Trophoblast cell (in vitro differentiated cells and primary cell): ENCODE measurements around the gene SMAD2. TPM values are rescaled to one million over a fixed set of nuclear protein-coding genes. Genes with fewer than 3 reads are reported as not detected.

Experiments
- DNase-seq, 2 donors: peaks; one replicate each; pipeline ENCODE4 v3.0.0-alpha.2; 2016
- H2AFZ ChIP-seq: 2 replicates; pipeline ENCODE4 v1.6.1; 2013; ENCODE audit warnings: low read length, moderate library complexity, mild to moderate bottlenecking; ENCODE audit not compliant: insufficient read depth, poor library complexity
- H2AK5ac ChIP-seq: 2 replicates; pipeline ENCODE4 v1.6.1; 2013; ENCODE audit warnings: mild to moderate bottlenecking, low read length
- H2BK120ac ChIP-seq: 2 replicates; pipeline ENCODE4 v1.6.1; 2013; ENCODE audit warnings: low read length, mild to moderate bottlenecking, moderate library complexity; ENCODE audit not compliant: insufficient read depth, poor library complexity
- H2BK12ac ChIP-seq: 2 replicates; pipeline ENCODE4 v1.6.1; 2013; ENCODE audit warnings: mild to moderate bottlenecking, low read length, moderate library complexity
- H2BK5ac ChIP-seq: 2 replicates; pipeline ENCODE4 v1.6.1; 2013; ENCODE audit warnings: low read length, low read depth, moderate library complexity, mild to moderate bottlenecking; ENCODE audit not compliant: poor library complexity
- H3K14ac ChIP-seq: 2 replicates; pipeline ENCODE4 v1.6.1; 2013; ENCODE audit warnings: mild to moderate bottlenecking, low read length
- H3K18ac ChIP-seq: 2 replicates; pipeline ENCODE4 v1.6.1; 2013; ENCODE audit warnings: mild to moderate bottlenecking, low read length
- H3K23ac ChIP-seq: 2 replicates; pipeline ENCODE4 v1.6.1; 2013; ENCODE audit warnings: low read length
- H3K27ac ChIP-seq: 2 replicates; pipeline ENCODE4 v1.5.1; 2013; ENCODE audit warnings: low read depth, mild to moderate bottlenecking, inconsistent platforms, low read length, moderate library complexity
- H3K27me3 ChIP-seq: 2 replicates; pipeline ENCODE4 v1.6.1; 2013; ENCODE audit warnings: inconsistent platforms, mild to moderate bottlenecking, low read length, moderate library complexity; ENCODE audit not compliant: insufficient read depth
- H3K36me3 ChIP-seq, 2 experiments: 1 replicate in 1 of 2; 2 replicates in 1 of 2; pipeline ENCODE4 v1.6.1; 2013; ENCODE audit warnings: low read length in 2 of 2, mild to moderate bottlenecking in 2 of 2, moderate library complexity in 1 of 2; ENCODE audit not compliant: insufficient read depth in 2 of 2, control insufficient read depth in 1 of 2
- H3K4ac ChIP-seq: 2 replicates; pipeline ENCODE4 v1.6.1; 2013; ENCODE audit warnings: low read depth, mild to moderate bottlenecking, low read length, moderate library complexity
- H3K4me1 ChIP-seq, 2 experiments: 1 replicate in 1 of 2; 2 replicates in 1 of 2; pipeline ENCODE4 v1.6.1; 2013; ENCODE audit warnings: low read length in 2 of 2, mild to moderate bottlenecking in 2 of 2, moderate library complexity in 1 of 2; ENCODE audit not compliant: insufficient read depth in 2 of 2, control insufficient read depth in 1 of 2
- H3K4me2 ChIP-seq: 2 replicates; pipeline ENCODE4 v1.6.1; 2013; ENCODE audit warnings: inconsistent platforms, mild to moderate bottlenecking, low read length, moderate library complexity
- H3K4me3 ChIP-seq: 2 replicates; pipeline ENCODE4 v1.5.1; 2013; ENCODE audit warnings: mild to moderate bottlenecking, low read depth, low read length, inconsistent platforms
- H3K79me1 ChIP-seq: one replicate; pipeline ENCODE4 v1.6.1; 2013; ENCODE audit warnings: low read length
- H3K79me2 ChIP-seq: 2 replicates; pipeline ENCODE4 v1.6.1; 2013; ENCODE audit warnings: low read length, mild to moderate bottlenecking; ENCODE audit not compliant: control insufficient read depth, insufficient read depth, poor library complexity
- H3K9ac ChIP-seq: 2 replicates; pipeline ENCODE4 v1.6.1; 2013; ENCODE audit warnings: mild to moderate bottlenecking, low read length
- H3K9me3 ChIP-seq: 2 replicates; pipeline ENCODE4 v1.6.1; 2013; ENCODE audit warnings: low read depth, mild to moderate bottlenecking, control low read depth, inconsistent platforms, low read length; ENCODE audit not compliant: insufficient read depth
- H4K12ac ChIP-seq: 2 replicates; pipeline ENCODE4 v1.6.1; 2013; ENCODE audit warnings: low read depth, mild to moderate bottlenecking, low read length, moderate library complexity
- H4K8ac ChIP-seq: 2 replicates; pipeline ENCODE4 v1.6.1; 2013; ENCODE audit warnings: low read depth, mild to moderate bottlenecking, low read length, moderate library complexity
- H4K91ac ChIP-seq: one replicate; pipeline ENCODE4 v1.6.1; 2013; ENCODE audit warnings: low read depth, mild to moderate bottlenecking, low read length, moderate library complexity
- whole genome bisulfite sequencing: extraction: QIAGEN DNeasy Blood & Tissue Kit; methylation state at CpG from one replicate; pipeline ENCODE4 v1.1.7; 2013; ENCODE audit warnings: missing lambda C conversion rate; ENCODE audit not compliant: insufficient read length, insufficient coverage; ENCODE audit errors: extremely low coverage; 5-methylcytosine and 5-hydroxymethylcytosine counted together
- polyA plus RNA-seq: library from polyadenylated mRNA; stranded (reverse); fragments of 200-250 nt; gene quantifications from 2 replicates; pipeline ENCODE4 v1.2.3, GENCODE V29; 2013

SMAD2 gene
- polyA plus RNA-seq = 67.3 and 70.4 TPM in 2 replicates

GRCh38 chr18:47930199-47930930 is at the start of gene SMAD2:
Gene SMAD2, minus strand, starts transcription at chr18:47930659. Its CDS starts 33,903 bp downstream, at chr18:47896756.
- Histone ChIP-seq H3K9ac (peak within 1 kb of the TSS; percentile 98), H3K14ac (peak within 1 kb of the TSS; percentile 96), H3K79me2 (peaks cover 6% of the 10 kb centered on the region), H3K4me2 (peak within 1 kb of the TSS; percentile 93), H3K79me1 (peaks cover 13% of the 10 kb centered on the region), H2AFZ (peak within 1 kb of the TSS; percentile 90), H4K91ac (peak within 1 kb of the TSS; percentile 98), H3K4me1 (peaks cover 0 to 9% of the 10 kb centered on the region in 2 experiments), H3K4ac (peak within 1 kb of the TSS; percentile 63), H2BK12ac (peak within 1 kb of the TSS; percentile 15), H3K23ac (no peak within 1 kb of the TSS), H2BK5ac (peak within 1 kb of the TSS; percentile 96), H3K27me3 (no peaks in the 10 kb centered on the region), H3K4me3 (peak within 1 kb of the TSS; percentile 87), H2AK5ac (peak within 1 kb of the TSS; percentile 45), H4K8ac (peak within 1 kb of the TSS; percentile 97), H3K9me3 (no peaks in the 10 kb centered on the region), H3K36me3 (no peaks in the 10 kb centered on the region), H3K27ac (peak within 1 kb of the TSS; percentile 100), H2BK120ac (peak within 1 kb of the TSS; percentile 95), H4K12ac (peak within 1 kb of the TSS; percentile 89), H3K18ac (peak within 1 kb of the TSS; percentile 95)
- peak; percentile 49 to 93 for DNase-seq
- WGBS = no CpG with 5 or more reads among the region's 93 CpGs

GRCh38 chr18:47979611-47980200 is 49.2 kb upstream of the SMAD2 start:
- no CpG with 5 or more reads among the region's 5 CpGs for WGBS
- Histone ChIP-seq H3K79me1 (peaks cover 9% of the 10 kb centered on the region), H3K23ac (no peak overlapping the region), H3K4me2 (no peak overlapping the region), H3K27me3 (no peaks in the 10 kb centered on the region), H3K18ac (no peak overlapping the region), H3K14ac (peak overlapping the region; percentile 55), H2AK5ac (no peak overlapping the region), H4K12ac (no peak overlapping the region), H4K91ac (no peak overlapping the region), H3K9me3 (no peaks in the 10 kb centered on the region), H3K27ac (peak overlapping the region; percentile 1), H2AFZ (no peak overlapping the region), H2BK120ac (no peak overlapping the region), H3K79me2 (no peaks in the 10 kb centered on the region), H4K8ac (peak overlapping the region; percentile 4), H2BK12ac (peak overlapping the region; percentile 25), H3K9ac (no peak overlapping the region), H3K4me1 (peaks cover 8 to 14% of the 10 kb centered on the region in 2 experiments), H3K4ac (no peak overlapping the region), H3K4me3 (no peak overlapping the region), H2BK5ac (peak overlapping the region; percentile 42), H3K36me3 (no peaks in the 10 kb centered on the region)
- DNase-seq = no peak

- Histone ChIP-seq H2BK12ac (no peak overlapping the region), H3K79me1 (peaks cover 9% of the 10 kb centered on the region), H3K27me3 (no peaks in the 10 kb centered on the region), H2AFZ (no peak overlapping the region), H4K12ac (no peak overlapping the region), H3K4me3 (no peak overlapping the region), H3K4ac (no peak overlapping the region), H3K79me2 (no peaks in the 10 kb centered on the region), H3K4me1 (peaks cover 8 to 14% of the 10 kb centered on the region in 2 experiments), H4K91ac (no peak overlapping the region), H3K14ac (peak overlapping the region; percentile 11), H3K23ac (no peak overlapping the region), H3K4me2 (no peak overlapping the region), H4K8ac (no peak overlapping the region), H3K18ac (no peak overlapping the region), H2BK120ac (no peak overlapping the region), H3K9ac (no peak overlapping the region), H2BK5ac (no peak overlapping the region), H3K27ac (no peak overlapping the region), H3K9me3 (no peaks in the 10 kb centered on the region), H2AK5ac (no peak overlapping the region), H3K36me3 (no peaks in the 10 kb centered on the region)
- DNase-seq = no peak
- no CpG with 5 or more reads among the region's 1 CpG for WGBS
These were observed 48.1 kb upstream of the SMAD2 start for GRCh38 chr18:47978603-47979002.

GRCh38 chr18:47978141-47978540 is 47.7 kb upstream of the SMAD2 start:
- no CpG with 5 or more reads among the region's 2 CpGs for WGBS
- no peak for DNase-seq

More at GRCh38 chr18:47978141-47978540, 47.7 kb upstream of the SMAD2 start:
- H3K79me1 ChIP-seq = peaks cover 9% of the 10 kb centered on the region
- H3K4me2 ChIP-seq = no peak overlapping the region
- no peak overlapping the region for H3K14ac ChIP-seq
- no peak overlapping the region for H3K18ac ChIP-seq
- H2BK12ac ChIP-seq = no peak overlapping the region
- no peak overlapping the region for H2AK5ac ChIP-seq
- H3K4ac ChIP-seq = no peak overlapping the region
- H3K23ac ChIP-seq = no peak overlapping the region
- H3K9ac ChIP-seq = no peak overlapping the region
- H3K36me3 ChIP-seq = no peaks in the 10 kb centered on the region
- H3K79me2 ChIP-seq = no peaks in the 10 kb centered on the region
- no peak overlapping the region for H4K12ac ChIP-seq
- no peak overlapping the region for H3K4me3 ChIP-seq
- H3K27ac ChIP-seq = no peak overlapping the region
- no peaks in the 10 kb centered on the region for H3K27me3 ChIP-seq
- H2AFZ ChIP-seq = no peak overlapping the region
- H2BK120ac ChIP-seq = no peak overlapping the region
- H2BK5ac ChIP-seq = no peak overlapping the region
- no peak overlapping the region for H4K91ac ChIP-seq
- H4K8ac ChIP-seq = no peak overlapping the region
- H3K9me3 ChIP-seq = no peaks in the 10 kb centered on the region
- peaks cover 8 to 13% of the 10 kb centered on the region in 2 experiments for H3K4me1 ChIP-seq
